Neural cell (in vitro differentiated cells): ENCODE measurements around the gene PTPRN2. TPM values are rescaled to one million over a fixed set of nuclear protein-coding genes. Genes with fewer than 3 reads are reported as not detected.

Experiments used
- H2AFZ ChIP-seq: fragments of 200-600, 300-800 bp; sonication (generic), shearing (Covaris generic); 2 replicates; pipeline ENCODE4 v1.6.0; 2014; ENCODE audit warnings: low read depth, mild to moderate bottlenecking, antibody characterized with exemption, low read length, moderate library complexity
- H3F3A ChIP-seq: fragments of 200-600 bp; shearing (Covaris generic); 2 replicates; pipeline ENCODE4 v1.6.1; 2016; ENCODE audit warnings: mild to moderate bottlenecking, moderate library complexity, mixed read lengths, antibody characterized with exemption, low read length; ENCODE audit not compliant: insufficient read depth, poor library complexity, severe bottlenecking
- H3K27ac ChIP-seq: fragments of 200-600, 300-800 bp; sonication (generic), shearing (Covaris generic); 2 replicates; pipeline ENCODE4 v1.5.1; 2014; ENCODE audit warnings: mild to moderate bottlenecking, low read length, moderate library complexity
- H3K27me3 ChIP-seq: fragments of 300-800, 200-600 bp; sonication (generic), shearing (Covaris generic); 2 replicates; pipeline ENCODE4 v1.6.0; 2014; ENCODE audit warnings: mild to moderate bottlenecking, low read depth, low read length, moderate library complexity; ENCODE audit not compliant: insufficient read depth
- H3K36me3 ChIP-seq: fragments of 300-800, 200-600 bp; sonication (generic), shearing (Covaris generic); 2 replicates; pipeline ENCODE4 v1.5.1; 2014; ENCODE audit warnings: mild to moderate bottlenecking, antibody characterized with exemption, low read length, moderate library complexity; ENCODE audit not compliant: insufficient read depth
- H3K4me2 ChIP-seq: fragments of 300-800, 200-600 bp; sonication (generic), shearing (Covaris generic); 2 replicates; pipeline ENCODE4 v1.6.0; 2014; ENCODE audit warnings: mild to moderate bottlenecking, low read length
- H3K4me3 ChIP-seq: fragments of 300-800, 200-600 bp; sonication (generic), shearing (Covaris generic); 2 replicates; pipeline ENCODE4 v1.5.1; 2014; ENCODE audit warnings: mild to moderate bottlenecking, low read length, moderate library complexity
- H3K79me2 ChIP-seq: fragments of 200-600 bp; shearing (Covaris generic); replicated peaks from 2 replicates; pipeline ENCODE4 v1.6.0; 2014; ENCODE audit warnings: mild to moderate bottlenecking, low read length, moderate library complexity; ENCODE audit not compliant: insufficient read depth
- H3K9ac ChIP-seq: fragments of 300-800, 200-600 bp; sonication (generic), shearing (Covaris generic); 2 replicates; pipeline ENCODE4 v1.6.1; 2016; ENCODE audit warnings: mild to moderate bottlenecking, low read length, mixed read lengths
- H3K9me2 ChIP-seq: fragments of 200-600 bp; shearing (Covaris generic); 2 replicates; pipeline ENCODE4 v1.6.1; 2016; ENCODE audit warnings: mild to moderate bottlenecking, low read length, mixed read lengths; ENCODE audit not compliant: insufficient read depth
- H3K9me3 ChIP-seq: fragments of 200-600, 300-800 bp; sonication (generic), shearing (Covaris generic); 2 replicates; pipeline ENCODE4 v1.6.1; 2016; ENCODE audit warnings: mild to moderate bottlenecking, mixed run types, low read length, moderate library complexity, mixed read lengths
- H4K20me1 ChIP-seq: fragments of 200-600 bp; shearing (Covaris generic); 2 replicates; pipeline ENCODE4 v1.6.1; 2016; ENCODE audit warnings: mild to moderate bottlenecking, mixed run types; ENCODE audit not compliant: insufficient read depth
- EP300 ChIP-seq: fragments of 450-650 bp; conservative IDR thresholded peaks from 2 replicates; pipeline ENCODE4 v1.6.1; 2014; ENCODE audit warnings: antibody characterized with exemption, mild to moderate bottlenecking, moderate library complexity; ENCODE audit not compliant: poor library complexity, severe bottlenecking
- EZH2 ChIP-seq: fragments of 200-600, 300-800 bp; shearing (Covaris generic), sonication (generic); IDR thresholded peaks from 2 replicates; pipeline ENCODE4 v1.6.1; 2014; ENCODE audit warnings: antibody characterized with exemption, low read length, borderline replicate concordance, mild to moderate bottlenecking; ENCODE audit not compliant: insufficient read depth, poor library complexity, severe bottlenecking
- MXI1 ChIP-seq: fragments of 450-650 bp; conservative IDR thresholded peaks from 2 replicates; pipeline ENCODE4 v1.6.1; 2014; ENCODE audit warnings: antibody characterized with exemption, mild to moderate bottlenecking; ENCODE audit not compliant: poor library complexity, severe bottlenecking
- POLR2AphosphoS5 ChIP-seq: IDR thresholded peaks from 2 replicates; pipeline ENCODE4 v1.6.1; 2012
- RAD21 ChIP-seq: fragments of 450-650 bp; conservative IDR thresholded peaks from 2 replicates; pipeline ENCODE4 v1.6.1; 2014; ENCODE audit warnings: antibody characterized with exemption, mild to moderate bottlenecking, moderate library complexity
- SMC3 ChIP-seq: fragments of 450-650 bp; conservative IDR thresholded peaks from 2 replicates; pipeline ENCODE4 v1.6.1; 2014; ENCODE audit warnings: antibody characterized with exemption, mild to moderate bottlenecking, moderate library complexity; ENCODE audit not compliant: poor library complexity
- TAF1 ChIP-seq: IDR thresholded peaks from 2 replicates; pipeline ENCODE4 v1.6.1; 2012; ENCODE audit warnings: low read depth
- polyA plus RNA-seq: library from polyadenylated mRNA; depleted of rRNA; stranded (reverse); fragments of >200 nt; gene quantifications from 2 replicates; pipeline ENCODE4 v1.2.3, GENCODE V29; 2014
- TF ChIP-seq, protein P1 (sequence below): fragments of 450-650 bp; IDR thresholded peaks from 2 replicates; pipeline ENCODE4 v1.5.1; 2014; ENCODE audit warnings: antibody characterized with exemption, mild to moderate bottlenecking, moderate library complexity; ENCODE audit not compliant: poor library complexity, severe bottlenecking
- TF ChIP-seq, protein P2 (sequence below): IDR thresholded peaks from 2 replicates; pipeline ENCODE4 v1.6.1; 2012; ENCODE audit warnings: borderline replicate concordance

The PTPRN2 gene
- polyA plus RNA-seq, 1 donor from 2014 or later, result 31.0 TPM

DNA sequence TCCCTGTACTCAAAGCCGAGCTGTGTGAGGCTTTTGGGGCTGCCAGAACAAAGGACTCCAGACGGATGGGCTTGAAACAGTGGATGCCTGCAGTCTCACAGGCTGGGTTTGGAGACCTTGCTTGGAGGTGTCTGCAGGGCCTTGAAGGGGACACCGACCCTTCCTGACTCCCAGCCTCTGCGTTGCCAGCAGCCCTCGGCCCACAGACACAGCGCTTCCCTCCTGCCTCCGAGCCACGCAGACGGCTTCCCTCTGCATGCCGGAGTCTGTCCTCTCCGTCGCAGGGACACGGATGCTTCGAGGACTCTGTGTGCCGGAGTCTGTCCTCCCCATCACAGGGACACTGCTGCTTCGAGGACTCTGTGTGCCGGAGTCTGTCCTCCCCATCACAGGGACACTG lies 726.1 kb downstream of the PTPRN2 start:
- Histone ChIP-seq H3K9me2 (no peaks in the 10 kb centered on the region), H2AFZ (no peak overlapping the region), H3K9me3 (no peaks in the 10 kb centered on the region), H3F3A (no peaks in the 10 kb centered on the region), H3K27ac (no peak overlapping the region), H4K20me1 (no peaks in the 10 kb centered on the region), H3K4me3 (no peak overlapping the region), H3K4me2 (no peak overlapping the region), H3K9ac (no peak overlapping the region), H3K79me2 (no peaks in the 10 kb centered on the region), H3K36me3 (no peaks in the 10 kb centered on the region), H3K27me3 (no peaks in the 10 kb centered on the region)
- TF ChIP-seq TAF1, result no peak
- TF ChIP-seq MXI1, result no peak
- TF ChIP-seq, protein P1, sequence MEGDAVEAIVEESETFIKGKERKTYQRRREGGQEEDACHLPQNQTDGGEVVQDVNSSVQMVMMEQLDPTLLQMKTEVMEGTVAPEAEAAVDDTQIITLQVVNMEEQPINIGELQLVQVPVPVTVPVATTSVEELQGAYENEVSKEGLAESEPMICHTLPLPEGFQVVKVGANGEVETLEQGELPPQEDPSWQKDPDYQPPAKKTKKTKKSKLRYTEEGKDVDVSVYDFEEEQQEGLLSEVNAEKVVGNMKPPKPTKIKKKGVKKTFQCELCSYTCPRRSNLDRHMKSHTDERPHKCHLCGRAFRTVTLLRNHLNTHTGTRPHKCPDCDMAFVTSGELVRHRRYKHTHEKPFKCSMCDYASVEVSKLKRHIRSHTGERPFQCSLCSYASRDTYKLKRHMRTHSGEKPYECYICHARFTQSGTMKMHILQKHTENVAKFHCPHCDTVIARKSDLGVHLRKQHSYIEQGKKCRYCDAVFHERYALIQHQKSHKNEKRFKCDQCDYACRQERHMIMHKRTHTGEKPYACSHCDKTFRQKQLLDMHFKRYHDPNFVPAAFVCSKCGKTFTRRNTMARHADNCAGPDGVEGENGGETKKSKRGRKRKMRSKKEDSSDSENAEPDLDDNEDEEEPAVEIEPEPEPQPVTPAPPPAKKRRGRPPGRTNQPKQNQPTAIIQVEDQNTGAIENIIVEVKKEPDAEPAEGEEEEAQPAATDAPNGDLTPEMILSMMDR, result no peak
- TF ChIP-seq, protein P2, sequence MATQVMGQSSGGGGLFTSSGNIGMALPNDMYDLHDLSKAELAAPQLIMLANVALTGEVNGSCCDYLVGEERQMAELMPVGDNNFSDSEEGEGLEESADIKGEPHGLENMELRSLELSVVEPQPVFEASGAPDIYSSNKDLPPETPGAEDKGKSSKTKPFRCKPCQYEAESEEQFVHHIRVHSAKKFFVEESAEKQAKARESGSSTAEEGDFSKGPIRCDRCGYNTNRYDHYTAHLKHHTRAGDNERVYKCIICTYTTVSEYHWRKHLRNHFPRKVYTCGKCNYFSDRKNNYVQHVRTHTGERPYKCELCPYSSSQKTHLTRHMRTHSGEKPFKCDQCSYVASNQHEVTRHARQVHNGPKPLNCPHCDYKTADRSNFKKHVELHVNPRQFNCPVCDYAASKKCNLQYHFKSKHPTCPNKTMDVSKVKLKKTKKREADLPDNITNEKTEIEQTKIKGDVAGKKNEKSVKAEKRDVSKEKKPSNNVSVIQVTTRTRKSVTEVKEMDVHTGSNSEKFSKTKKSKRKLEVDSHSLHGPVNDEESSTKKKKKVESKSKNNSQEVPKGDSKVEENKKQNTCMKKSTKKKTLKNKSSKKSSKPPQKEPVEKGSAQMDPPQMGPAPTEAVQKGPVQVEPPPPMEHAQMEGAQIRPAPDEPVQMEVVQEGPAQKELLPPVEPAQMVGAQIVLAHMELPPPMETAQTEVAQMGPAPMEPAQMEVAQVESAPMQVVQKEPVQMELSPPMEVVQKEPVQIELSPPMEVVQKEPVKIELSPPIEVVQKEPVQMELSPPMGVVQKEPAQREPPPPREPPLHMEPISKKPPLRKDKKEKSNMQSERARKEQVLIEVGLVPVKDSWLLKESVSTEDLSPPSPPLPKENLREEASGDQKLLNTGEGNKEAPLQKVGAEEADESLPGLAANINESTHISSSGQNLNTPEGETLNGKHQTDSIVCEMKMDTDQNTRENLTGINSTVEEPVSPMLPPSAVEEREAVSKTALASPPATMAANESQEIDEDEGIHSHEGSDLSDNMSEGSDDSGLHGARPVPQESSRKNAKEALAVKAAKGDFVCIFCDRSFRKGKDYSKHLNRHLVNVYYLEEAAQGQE, result no peak

DNA sequence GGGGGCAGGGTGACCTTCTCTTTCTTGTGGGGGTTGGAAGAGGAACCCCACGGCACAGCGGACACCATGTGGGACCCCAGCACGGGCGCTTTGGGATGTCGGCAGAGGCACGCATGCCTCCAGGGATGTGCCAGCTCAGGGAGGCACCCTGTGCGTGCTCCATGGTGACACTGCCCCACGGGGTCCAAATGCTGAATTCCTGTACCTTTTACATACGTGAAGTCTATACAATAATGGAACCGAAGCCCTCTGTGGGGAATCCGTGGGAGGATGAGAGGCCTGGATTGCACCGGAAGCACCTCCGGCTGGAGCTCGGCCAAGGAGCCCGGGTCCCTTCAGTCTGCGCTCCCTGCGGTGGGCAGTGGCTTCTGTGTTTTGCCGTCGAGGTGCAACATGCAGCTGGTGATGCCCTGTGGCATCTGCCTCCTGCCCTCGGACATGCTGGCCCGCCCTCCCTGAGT lies 726.6 kb downstream of the PTPRN2 start:
- no peaks in the 10 kb centered on the region for H3K36me3 ChIP-seq
- no peaks in the 10 kb centered on the region for H3F3A ChIP-seq
- no peaks in the 10 kb centered on the region for H3K27me3 ChIP-seq
- TF ChIP-seq POLR2AphosphoS5 (no peak), SMC3 (no peak), EZH2 (no peak), TAF1 (no peak), EP300 (no peak), RAD21 (no peak)
- TF ChIP-seq, protein P2, result no peak
- no peak overlapping the region for H3K4me2 ChIP-seq
- no peaks in the 10 kb centered on the region for H3K79me2 ChIP-seq
- H3K9ac ChIP-seq, result no peak overlapping the region
- no peak overlapping the region for H2AFZ ChIP-seq
- H3K27ac ChIP-seq, result no peak overlapping the region
- H3K4me3 ChIP-seq, result no peak overlapping the region
- H4K20me1 ChIP-seq, result no peaks in the 10 kb centered on the region
- H3K9me2 ChIP-seq, result no peaks in the 10 kb centered on the region
- H3K9me3 ChIP-seq, result no peaks in the 10 kb centered on the region
